ENCODE results near the gene GSTA3.
"Not testable (repeated sequence)": the region's sequence is repeated elsewhere in the genome, so short reads cannot be mapped to it uniquely, and the experiment has no call there.

The GSTA3 gene

DNA sequence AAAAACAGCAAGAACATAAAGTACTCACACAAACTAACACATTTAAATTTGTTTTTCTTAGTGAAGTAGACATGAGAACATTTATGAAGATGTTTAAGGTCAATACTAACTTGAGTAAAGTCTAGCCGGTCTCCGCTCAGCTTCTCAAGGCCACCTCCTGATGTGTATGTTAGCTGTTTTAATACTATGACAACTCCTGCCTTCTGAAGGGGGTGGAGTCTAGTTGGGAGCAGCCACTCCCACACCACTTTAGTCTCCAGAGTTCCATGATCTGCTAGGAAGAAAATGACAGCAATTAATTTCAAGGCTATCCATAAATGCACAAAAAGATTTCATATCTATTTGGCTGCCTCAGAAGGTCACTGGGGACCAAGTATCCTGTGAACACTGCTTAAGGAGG is at the start of gene GSTA3:
Gene GSTA3 (minus strand): TSS at position 168 of the 400 bp plus-strand sequence. CDS start 3,864 bp downstream, outside the sequence.
- DNase-seq (ENCODE audit: low read depth in 1 of 2, low spot score in 1 of 2) = no peak

DNA sequence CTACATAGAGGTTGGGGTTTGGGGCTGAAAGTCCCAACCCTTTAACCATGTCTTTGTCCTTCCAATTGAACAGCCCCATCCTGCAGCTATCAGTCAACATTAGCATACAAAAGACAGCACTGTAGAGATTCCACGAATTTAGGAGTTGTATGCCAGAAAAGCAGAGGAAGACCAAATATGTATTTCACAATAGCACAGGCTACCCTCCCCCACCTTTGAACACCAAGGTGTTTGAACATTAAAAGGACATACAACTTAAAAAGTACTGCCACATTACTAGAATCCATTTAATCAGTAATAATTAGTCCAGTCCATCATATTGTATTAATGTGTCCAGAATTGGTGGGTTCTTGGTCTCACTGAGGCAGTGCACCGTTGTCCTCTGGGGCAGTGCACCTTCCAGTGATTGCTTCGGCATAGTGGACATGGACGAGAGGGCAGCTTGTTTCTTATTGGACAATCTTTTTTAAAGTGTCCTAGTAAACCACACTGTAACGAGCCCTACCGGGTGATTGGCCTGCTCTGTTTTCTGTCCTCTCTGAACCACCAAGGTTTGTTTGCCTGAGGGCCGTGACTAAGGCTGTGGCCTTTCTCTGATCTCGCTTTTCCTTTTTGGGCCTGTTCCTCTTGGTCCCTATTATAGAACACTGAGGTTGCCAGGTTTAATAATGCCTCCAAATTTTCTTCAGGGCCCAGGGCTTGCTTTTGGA is 49.2 kb upstream of the GSTA3 start:
- DNase-seq (ENCODE audit: low read depth in 1 of 2, low spot score in 1 of 2) = no peak

GRCh38 chr6:52955871-52956270 is 46.4 kb upstream of the GSTA3 start:
- no peak for DNase-seq (ENCODE audit: low read depth in 1 of 2, low spot score in 1 of 2)

DNA sequence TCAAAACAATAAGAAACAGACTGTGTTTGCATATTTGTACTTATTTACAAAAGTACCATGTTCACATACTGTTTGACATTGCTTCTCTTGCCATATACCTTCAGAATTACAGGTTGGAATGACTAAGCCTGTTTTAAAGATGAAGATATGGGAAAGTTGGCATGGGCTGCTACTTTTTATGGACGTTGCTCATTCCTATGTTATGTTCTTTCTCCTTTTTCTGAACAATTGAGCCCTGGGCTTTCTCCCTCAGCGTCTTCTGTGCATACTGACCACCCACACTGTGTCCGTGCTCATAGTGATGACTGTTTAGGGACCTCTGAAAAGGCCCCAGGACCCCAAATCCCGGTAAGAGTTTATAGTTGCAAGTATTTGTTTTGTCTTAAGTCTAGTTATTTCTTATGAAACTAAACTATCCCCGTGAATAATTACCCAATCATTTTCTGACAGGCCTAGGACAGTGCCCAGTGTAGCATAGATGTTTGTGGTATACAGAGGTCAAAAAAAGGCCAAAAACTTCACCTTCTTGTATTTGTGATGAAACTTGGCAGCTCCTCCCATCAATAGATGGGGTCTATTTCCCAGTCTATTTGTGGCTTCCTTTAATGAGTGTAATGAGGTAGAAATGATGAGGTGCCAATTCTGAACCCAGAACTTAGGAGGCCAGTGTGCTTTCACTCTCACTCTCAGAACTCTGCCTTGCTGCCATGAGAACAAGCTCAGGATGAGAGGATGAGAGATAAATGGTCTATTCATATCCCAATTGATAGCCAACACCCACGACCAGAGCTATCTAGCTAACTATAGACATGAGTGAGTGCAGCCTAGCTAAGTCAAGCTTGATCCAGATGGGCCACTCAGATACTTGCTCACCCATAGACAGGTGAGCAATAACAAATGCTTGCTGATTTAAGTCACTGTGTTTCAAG is 44.7 kb upstream of the GSTA3 start:
- no peak for DNase-seq (ENCODE audit: low read depth in 1 of 2, low spot score in 1 of 2)

DNA sequence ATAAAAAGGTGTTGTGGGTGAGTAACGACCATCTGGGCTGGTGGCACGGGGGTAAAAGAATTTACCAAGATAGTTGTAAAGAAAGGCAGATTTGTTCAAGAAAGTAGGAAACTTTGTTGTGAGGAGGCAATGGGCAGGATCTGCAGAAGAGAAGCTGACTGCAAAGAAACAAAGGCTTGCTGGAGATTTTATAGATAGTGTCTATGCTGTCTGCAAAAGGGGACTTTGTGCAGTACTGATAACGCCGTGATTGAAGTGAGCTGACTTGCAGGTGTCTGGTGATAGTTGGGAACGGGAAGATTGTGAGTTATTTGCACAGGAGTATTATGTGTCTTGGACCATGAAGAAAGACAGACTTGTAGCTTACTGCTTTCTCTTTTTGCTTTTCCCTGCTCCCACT is 36.8 kb upstream of the GSTA3 start:
- DNase-seq (ENCODE audit: low read depth in 1 of 2, low spot score in 1 of 2) = no peak

DNA sequence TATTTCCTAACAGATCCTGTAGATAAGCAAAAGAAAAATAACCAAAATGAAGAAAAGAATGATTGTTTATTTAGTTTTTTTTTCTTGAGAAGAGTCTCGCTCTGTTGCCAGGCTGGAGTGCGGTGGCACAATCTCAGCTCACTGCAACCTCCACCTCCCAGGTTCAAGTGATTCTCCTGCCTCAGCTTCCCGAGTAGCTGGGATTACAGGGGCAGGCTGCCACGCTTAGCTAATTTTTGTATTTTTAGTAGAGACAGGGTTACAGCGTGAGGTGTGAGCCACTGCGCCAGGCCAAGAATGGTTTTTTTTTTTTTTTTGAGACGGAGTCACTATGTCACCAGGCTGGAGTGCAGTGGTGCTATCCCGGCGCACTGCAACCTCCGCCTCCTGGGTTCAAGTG is 33.3 kb upstream of the GSTA3 start:
- not testable (repeated sequence) for DNase-seq (ENCODE audit: low read depth in 1 of 2, low spot score in 1 of 2)

DNA sequence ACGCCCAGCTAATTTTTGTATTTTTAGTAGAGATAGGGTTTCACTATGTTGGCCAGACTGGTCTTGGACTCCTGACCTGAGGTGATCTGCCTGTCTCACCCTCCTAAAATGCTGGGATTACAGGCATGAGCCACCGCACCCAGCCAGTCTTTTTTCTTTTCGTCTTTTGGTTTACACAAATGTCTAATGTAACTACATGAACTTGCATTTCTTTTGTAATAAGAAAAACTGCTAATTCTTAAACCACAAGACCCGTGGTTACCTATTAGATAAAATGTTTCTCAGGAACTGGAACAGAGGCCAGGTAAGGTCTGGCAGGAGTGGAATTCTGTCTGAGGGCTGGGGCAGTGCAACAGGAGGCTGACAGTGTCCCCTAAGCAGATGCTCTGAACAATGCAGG is 32.7 kb upstream of the GSTA3 start:
- no peak for DNase-seq (ENCODE audit: low read depth in 1 of 2, low spot score in 1 of 2)

GRCh38 chr6:52937908-52938307 is 28.4 kb upstream of the GSTA3 start:
- DNase-seq (ENCODE audit: low read depth in 1 of 2, low spot score in 1 of 2) = no peak

DNA sequence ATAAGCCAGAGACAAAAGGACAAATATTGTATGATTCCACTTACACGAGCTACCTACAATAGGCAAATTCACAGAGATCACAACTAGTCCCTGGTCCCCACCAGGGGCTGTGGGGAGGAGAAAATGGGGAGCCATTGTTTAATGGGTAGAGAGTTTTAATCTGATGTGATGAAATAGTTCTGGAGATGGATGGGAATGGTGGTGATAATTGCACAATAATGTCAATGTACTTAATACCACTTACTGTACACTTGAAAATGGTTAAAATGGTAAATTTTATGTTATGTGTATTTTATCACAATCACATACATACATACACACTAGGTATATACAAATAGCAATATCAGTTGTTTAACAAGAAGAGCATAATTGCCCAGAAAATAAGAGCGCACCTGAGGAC is 24.3 kb upstream of the GSTA3 start:
- no peak for DNase-seq (ENCODE audit: low read depth in 1 of 2, low spot score in 1 of 2)

- no peak for DNase-seq (ENCODE audit: low read depth in 1 of 2, low spot score in 1 of 2)
Observed at GRCh38 chr6:52931351-52931750, 21.9 kb upstream of the GSTA3 start.

- no peak for DNase-seq (ENCODE audit: low read depth in 1 of 2, low spot score in 1 of 2)
Observed at GRCh38 chr6:52929321-52930164, 20.0 kb upstream of the GSTA3 start.

GRCh38 chr6:52927451-52927850 is 18.0 kb upstream of the GSTA3 start:
- no peak for DNase-seq (ENCODE audit: low read depth in 1 of 2, low spot score in 1 of 2)

GRCh38 chr6:52925919-52926792 is 16.7 kb upstream of the GSTA3 start:
- DNase-seq (ENCODE audit: low read depth in 1 of 2, low spot score in 1 of 2) = no peak

GRCh38 chr6:52925042-52925441 is 15.5 kb upstream of the GSTA3 start:
- DNase-seq (ENCODE audit: low read depth in 1 of 2, low spot score in 1 of 2) = no peak

DNA sequence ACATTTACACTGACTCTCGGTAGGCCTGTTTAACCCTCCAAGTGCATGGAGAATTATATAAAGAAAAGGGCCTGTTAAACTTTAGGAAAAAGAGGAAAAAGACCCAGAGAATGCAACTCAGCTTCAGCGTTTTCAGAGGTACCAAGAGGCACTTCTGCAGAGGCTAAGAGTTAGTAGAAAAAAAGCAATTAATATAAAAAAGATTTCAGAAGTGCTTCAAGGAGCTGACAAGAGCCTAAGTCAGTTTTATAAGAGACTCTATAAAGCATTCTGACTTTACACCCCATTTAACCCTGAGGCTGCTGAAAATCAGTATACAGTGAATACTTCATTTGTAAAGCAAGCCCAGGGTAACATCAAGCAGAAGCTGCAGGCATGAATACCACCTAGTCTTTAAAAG is 14.2 kb upstream of the GSTA3 start:
- not testable (repeated sequence) for DNase-seq (ENCODE audit: low read depth in 1 of 2, low spot score in 1 of 2)

- no peak for DNase-seq (ENCODE audit: low read depth in 1 of 2, low spot score in 1 of 2)
Observed at GRCh38 chr6:52922161-52922560, 12.7 kb upstream of the GSTA3 start.

DNA sequence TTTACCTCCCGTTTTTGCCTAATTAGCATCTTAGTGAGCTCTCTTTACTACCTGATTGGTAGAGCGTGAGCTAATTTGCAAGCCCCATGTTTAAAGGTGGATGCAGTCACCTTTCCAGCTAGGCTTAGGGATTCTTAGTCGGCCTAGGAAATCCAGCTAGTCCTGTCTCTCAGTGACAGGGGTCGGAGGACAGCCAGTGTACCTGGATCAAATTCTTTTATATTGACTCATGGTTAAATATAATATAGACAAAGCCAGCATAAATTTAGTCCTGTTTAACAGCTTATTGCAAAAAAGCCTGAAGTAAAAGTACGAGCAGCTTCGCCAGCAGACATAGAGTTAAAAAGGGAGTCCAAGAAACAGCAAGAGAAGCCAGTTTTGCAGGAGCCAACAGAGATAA is 12.2 kb upstream of the GSTA3 start:
- no peak for DNase-seq (ENCODE audit: low read depth in 1 of 2, low spot score in 1 of 2)

GRCh38 chr6:52919511-52919910 is 10.0 kb upstream of the GSTA3 start:
- not testable (repeated sequence) for DNase-seq (ENCODE audit: low read depth in 1 of 2, low spot score in 1 of 2)

DNA sequence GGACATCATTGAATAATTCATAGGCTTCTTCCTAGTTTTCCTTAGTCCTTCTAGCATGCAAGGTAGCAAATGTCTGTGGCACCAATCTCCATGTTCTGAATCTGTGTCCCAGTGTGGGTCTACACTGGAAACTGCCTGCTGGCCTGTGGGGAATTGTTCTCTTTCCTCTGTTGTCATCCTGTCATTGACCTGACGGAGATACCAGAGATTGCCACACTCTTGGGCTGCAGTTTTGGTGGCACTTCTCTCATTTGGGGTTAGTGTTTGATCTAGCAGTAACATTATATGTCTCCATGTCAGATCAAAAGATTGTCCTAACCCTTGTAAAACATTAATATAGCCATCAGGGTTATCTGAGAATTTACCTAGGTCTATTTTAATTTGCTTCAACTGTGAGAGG is 9.3 kb upstream of the GSTA3 start:
- not testable (repeated sequence) for DNase-seq (ENCODE audit: low read depth in 1 of 2, low spot score in 1 of 2)

DNA sequence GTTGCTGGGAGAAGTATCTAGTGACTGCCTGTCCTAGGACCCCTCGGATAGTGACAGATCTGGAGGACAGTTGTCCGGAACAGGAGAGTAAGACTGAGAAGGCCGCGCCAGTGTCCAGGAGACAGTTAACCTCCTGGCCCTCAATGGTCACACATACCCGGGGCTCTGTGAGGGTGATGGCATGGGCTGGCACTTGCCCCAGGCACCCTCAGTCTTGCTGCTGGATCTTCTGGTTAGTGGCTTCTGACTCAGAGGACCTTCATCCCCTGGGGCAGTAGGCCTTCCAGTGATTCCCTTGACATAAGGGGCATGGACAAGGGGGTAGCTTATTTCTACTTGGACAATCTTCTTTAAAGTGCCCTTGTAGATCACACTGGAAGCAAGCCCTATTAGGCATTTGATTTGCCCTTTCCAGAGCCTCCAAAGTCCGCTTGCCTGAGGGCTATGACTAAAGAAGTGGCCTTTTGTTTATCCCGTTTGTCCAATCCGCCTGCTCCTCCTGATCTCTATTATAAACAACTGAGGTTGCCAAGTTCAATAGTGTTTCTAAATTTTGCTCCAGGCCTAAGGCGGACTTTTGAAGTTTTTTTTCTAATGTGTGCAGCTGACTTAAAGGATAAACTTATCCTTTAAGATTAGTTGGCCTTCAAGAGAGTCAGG is 8.7 kb upstream of the GSTA3 start:
- not testable (repeated sequence) for DNase-seq (ENCODE audit: low read depth in 1 of 2, low spot score in 1 of 2)

Measured in activated T-helper 1 cell treated with anti-CD3 and anti-CD28 coated beads, Interleukin-2, amount 50 U/mL, for 16 hours (primary cell).